HEK293 (cell line): Measurements from ENCODE around the gene BACH1.
A peak's percentile ranks its signal among the peaks of the same experiment; 100 is the strongest.

ENCODE experiments used
- CTCF ChIA-PET: fragments of 350-600 bp; formaldehyde crosslinking; extraction: SDS; loops from one replicate; lab custom pipeline; 2021; ENCODE audit warnings: antibody characterized with exemption; lab: Yijun Ruan, JAX
- POLR2A ChIA-PET: fragments of 300-600 bp; formaldehyde crosslinking; extraction: SDS; loops from one replicate; lab custom pipeline; 2020; ENCODE audit warnings: antibody characterized with exemption, inconsistent platforms; lab: Yijun Ruan, JAX
- H3K27ac ChIP-seq: fragments of 200-500 bp; sonication (Bioruptor generic); 2 replicates; pipeline ENCODE4 v1.5.1; 2014; ENCODE audit warnings: low read depth, low read length, control low read depth, inconsistent platforms; ENCODE audit errors: extremely low read depth
- H3K36me3 ChIP-seq, 2 experiments: fragments of 200-500 bp in 1 of 2; sonication (Bioruptor generic) in 1 of 2; 1 replicate in 1 of 2; 2 replicates in 1 of 2; pipeline ENCODE4 v1.5.1; 2014 to 2017; ENCODE audit warnings: inconsistent platforms in 2 of 2, low read length in 2 of 2; ENCODE audit not compliant: control insufficient read depth in 2 of 2, insufficient read depth in 1 of 2
- H3K4me1 ChIP-seq: fragments of 200-500 bp; sonication (Bioruptor generic); 2 replicates; pipeline ENCODE4 v1.5.1; 2014; ENCODE audit warnings: mild to moderate bottlenecking, low read length, inconsistent platforms; ENCODE audit not compliant: control insufficient read depth, insufficient read depth
- H3K4me3 ChIP-seq: 2 replicates; pipeline ENCODE4 v1.5.1; 2011; ENCODE audit warnings: low read depth, mild to moderate bottlenecking, control low read depth, low read length, moderate library complexity
- H3K9me3 ChIP-seq: fragments of 200-500 bp; sonication (Bioruptor generic); 2 replicates; pipeline ENCODE4 v1.5.1; 2014; ENCODE audit warnings: low read depth, low read length, inconsistent platforms; ENCODE audit not compliant: control insufficient read depth, insufficient read depth
- KLF17 ChIP-seq: fragments of 450-650 bp; formaldehyde crosslinking; IDR thresholded peaks from 2 replicates; pipeline ENCODE4 v1.5.1; 2016; ENCODE audit warnings: missing biosample characterization, missing genetic modification characterization
- PRDM1 ChIP-seq: fragments of 450-650 bp; formaldehyde crosslinking; IDR thresholded peaks from 2 replicates; pipeline ENCODE4; 2016; ENCODE audit warnings: missing biosample characterization, missing genetic modification characterization
- REPIN1 ChIP-seq: fragments of 450-650 bp; formaldehyde crosslinking; IDR thresholded peaks from 2 replicates; pipeline ENCODE4 v1.5.1; 2017; ENCODE audit warnings: missing biosample characterization, missing genetic modification characterization, low read depth
- SP2 ChIP-seq: fragments of 450-650 bp; formaldehyde crosslinking; IDR thresholded peaks from 2 replicates; pipeline ENCODE4 v1.5.1; 2016; ENCODE audit warnings: missing biosample characterization, missing genetic modification characterization
- ZBTB11 ChIP-seq: fragments of 450-650 bp; formaldehyde crosslinking; conservative IDR thresholded peaks from 2 replicates; pipeline ENCODE4 v1.5.1; 2016; ENCODE audit warnings: low read depth, missing biosample characterization, missing genetic modification characterization
- ZFP3 ChIP-seq: fragments of 450-650 bp; formaldehyde crosslinking; IDR thresholded peaks from 2 replicates; pipeline ENCODE4 v1.5.1; 2016; ENCODE audit warnings: low read depth, missing biosample characterization, missing genetic modification characterization
- ZNF175 ChIP-seq: fragments of 450-650 bp; formaldehyde crosslinking; IDR thresholded peaks from 2 replicates; pipeline ENCODE4 v1.5.1; 2016; ENCODE audit warnings: missing biosample characterization, missing genetic modification characterization
- ZNF292 ChIP-seq: fragments of 450-650 bp; formaldehyde crosslinking; IDR thresholded peaks from 2 replicates; pipeline ENCODE4 v1.5.1; 2016; ENCODE audit warnings: low read depth, missing biosample characterization, missing genetic modification characterization, borderline replicate concordance
- ZNF514 ChIP-seq: fragments of 450-650 bp; formaldehyde crosslinking; IDR thresholded peaks from 2 replicates; pipeline ENCODE4 v1.5.1; 2016; ENCODE audit warnings: missing biosample characterization, missing genetic modification characterization
- ZNF530 ChIP-seq: fragments of 450-650 bp; formaldehyde crosslinking; IDR thresholded peaks from 2 replicates; pipeline ENCODE4 v1.5.1; 2016; ENCODE audit warnings: low read depth, missing biosample characterization, missing genetic modification characterization
- ZNF549 ChIP-seq: fragments of 450-650 bp; IDR thresholded peaks from 2 replicates; pipeline ENCODE4 v1.5.1; 2018; ENCODE audit warnings: missing biosample characterization, missing genetic modification characterization, mild to moderate bottlenecking, inconsistent platforms, moderate library complexity
- ZNF558 ChIP-seq: fragments of 450-650 bp; formaldehyde crosslinking; IDR thresholded peaks from 2 replicates; pipeline ENCODE4 v1.5.1; 2016; ENCODE audit warnings: missing biosample characterization, missing genetic modification characterization
- ZNF600 ChIP-seq: fragments of 450-650 bp; formaldehyde crosslinking; IDR thresholded peaks from 2 replicates; pipeline ENCODE4 v1.5.1; 2016; ENCODE audit warnings: missing biosample characterization, missing genetic modification characterization
- ZNF610 ChIP-seq: fragments of 450-650 bp; formaldehyde crosslinking; IDR thresholded peaks from 2 replicates; pipeline ENCODE4 v1.5.1; 2016; ENCODE audit warnings: missing biosample characterization, missing genetic modification characterization, borderline replicate concordance
- ZNF626 ChIP-seq: fragments of 450-650 bp; sonication (Bioruptor Pico); formaldehyde crosslinking; IDR thresholded peaks from 2 replicates; pipeline ENCODE4 v1.5.1; 2018; ENCODE audit warnings: missing biosample characterization, missing genetic modification characterization, inconsistent platforms
- ZNF629 ChIP-seq: fragments of 450-650 bp; formaldehyde crosslinking; IDR thresholded peaks from 2 replicates; pipeline ENCODE4 v1.5.1; 2017; ENCODE audit warnings: missing biosample characterization, missing genetic modification characterization
- ZNF660 ChIP-seq: fragments of 450-650 bp; IDR thresholded peaks from 2 replicates; pipeline ENCODE4 v1.5.1; 2018; ENCODE audit warnings: missing biosample characterization, mild to moderate bottlenecking, missing genetic modification characterization
- ZNF677 ChIP-seq: fragments of 450-650 bp; IDR thresholded peaks from 2 replicates; pipeline ENCODE4 v1.5.0; 2018; ENCODE audit warnings: missing biosample characterization, mild to moderate bottlenecking, missing genetic modification characterization, moderate library complexity
- ZNF707 ChIP-seq: fragments of 450-650 bp; formaldehyde crosslinking; IDR thresholded peaks from 2 replicates; pipeline ENCODE4 v1.5.1; 2016; ENCODE audit warnings: missing biosample characterization, missing genetic modification characterization

Gene BACH1

GRCh38 chr21:29315131-29315749 lies 16.5 kb downstream of the BACH1 start:
- peaks cover 0 to 3% of the 10 kb centered on the region in 2 experiments; a peak in 1 of 3 replicates for H3K36me3 ChIP-seq
- POLR2A ChIA-PET, result interaction anchor here (0.7 kb wide), 1 partner anchor 28 kb away, joined by 3 read pairs; no protein-coding TSS in a partner anchor
- TF ChIP-seq PRDM1 (tag by site-specific recombination), result peak; percentile 14; the same call in 1 of the 2 replicates
- TF ChIP-seq ZNF530 (tag by site-specific recombination), result no peak
- CTCF ChIA-PET, result interaction anchor here (0.6 to 1.2 kb wide), 3 partner anchors 33 to 223 kb away, joined by 3 to 4 read pairs (median 3); no protein-coding TSS in a partner anchor
- H3K4me1 ChIP-seq, result peaks cover 4% of the 10 kb centered on the region
- H3K27ac ChIP-seq, result no peak overlapping the region
- no peaks in the 10 kb centered on the region for H3K9me3 ChIP-seq
- no peak overlapping the region for H3K4me3 ChIP-seq

DNA sequence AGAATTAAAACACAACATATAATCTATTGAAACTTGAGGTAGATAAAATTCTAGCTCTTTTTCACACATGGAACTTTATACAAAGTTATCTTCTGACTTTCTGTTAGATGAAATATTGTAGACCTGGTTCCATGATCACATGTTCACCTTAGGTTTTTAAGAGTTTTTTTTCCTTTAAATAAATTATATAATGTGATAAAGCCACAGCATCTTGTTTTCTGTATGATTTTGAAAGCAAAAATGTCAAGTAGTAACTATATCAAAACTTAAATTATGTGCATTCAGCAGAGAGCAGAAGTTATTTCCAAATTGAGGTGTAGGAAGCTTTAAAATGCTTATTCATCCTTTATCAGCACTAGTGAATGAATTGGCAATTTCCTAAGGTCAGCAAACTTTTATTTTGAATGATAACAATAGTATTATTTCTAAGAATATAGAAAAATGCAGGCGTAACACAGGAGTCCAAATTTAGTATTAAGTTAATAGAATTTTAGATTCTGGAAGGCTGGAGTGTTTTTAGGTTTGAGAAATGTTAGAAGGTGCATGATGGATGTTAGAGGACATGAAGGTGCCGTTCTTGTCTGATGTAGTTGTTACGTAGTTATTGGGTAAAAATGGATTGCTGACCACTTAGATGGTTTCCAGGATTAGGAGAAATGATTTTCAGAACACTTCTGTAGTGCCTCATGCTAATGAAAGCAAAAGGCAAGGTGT lies 17.5 kb downstream of the BACH1 start:
- ChIA-PET CTCF (interaction anchor here (0.7 kb wide), 1 partner anchor 184 kb away, joined by 3 read pairs; no protein-coding TSS in a partner anchor), POLR2A (no interaction called here)
- Histone ChIP-seq H3K4me3 (no peak overlapping the region), H3K36me3 (peaks cover 0 to 3% of the 10 kb centered on the region in 2 experiments; a peak in 1 of 3 replicates), H3K4me1 (peaks cover 4% of the 10 kb centered on the region), H3K9me3 (no peaks in the 10 kb centered on the region), H3K27ac (no peak overlapping the region)
- TF ChIP-seq ZNF292 (no peak), KLF17 (tag by site-specific recombination) (no peak), ZNF610 (tag by site-specific recombination) (no peak), ZNF677 (no peak)

GRCh38 chr21:29316806-29317205 lies 18.1 kb downstream of the BACH1 start:
- peaks cover 0 to 8% of the 10 kb centered on the region in 2 experiments; a peak in 1 of 3 replicates for H3K36me3 ChIP-seq
- H3K9me3 ChIP-seq, result no peaks in the 10 kb centered on the region
- CTCF ChIA-PET, result interaction anchor here (0.7 kb wide), 1 partner anchor 183 kb away, joined by 3 read pairs; no protein-coding TSS in a partner anchor
- H3K4me3 ChIP-seq, result no peak overlapping the region
- POLR2A ChIA-PET, result no interaction called here
- H3K4me1 ChIP-seq, result peaks cover 4% of the 10 kb centered on the region
- TF ChIP-seq ZNF629 (no peak), REPIN1 (tag by site-specific recombination) (no peak), ZNF514 (no peak), SP2 (tag by site-specific recombination) (no peak), ZNF175 (no peak), ZFP3 (tag by site-specific recombination) (no peak), ZNF549 (tag by site-specific recombination) (no peak), ZNF626 (tag by site-specific recombination) (no peak), ZBTB11 (tag by site-specific recombination) (no peak), ZNF600 (tag by site-specific recombination) (no peak), ZNF558 (tag by site-specific recombination) (no peak), ZNF707 (tag by site-specific recombination) (no peak), ZNF660 (no peak)
- no peak overlapping the region for H3K27ac ChIP-seq
